DMS53 treated with DMSO at 0.1 percent for 48 hours (cell line): ENCODE results near the gene POLR3GL.

Experiments used
- DNase-seq: peaks from one replicate; lab custom pipeline; 2025; ENCODE audit not compliant: unreplicated experiment; lab: John Stamatoyannopoulos, UW

POLR3GL gene

GRCh38 chr1:145947551-145947950, 16.9 kb upstream of the POLR3GL start:
- no peak for DNase-seq

GRCh38 chr1:145949219-145949618, 15.3 kb upstream of the POLR3GL start:
- DNase-seq = no peak

- no peak for DNase-seq
Observed at GRCh38 chr1:145951526-145951925, 13.0 kb upstream of the POLR3GL start.

- DNase-seq = no peak
Observed at GRCh38 chr1:145952903-145953302, 11.6 kb upstream of the POLR3GL start.

- no peak for DNase-seq
Observed at GRCh38 chr1:145953861-145954260, 10.6 kb upstream of the POLR3GL start.

GRCh38 chr1:145955436-145955835, 9.1 kb upstream of the POLR3GL start:
- no peak for DNase-seq

GRCh38 chr1:145956361-145956760, 8.1 kb upstream of the POLR3GL start:
- DNase-seq = no peak

GRCh38 chr1:145956781-145957442, 7.6 kb upstream of the POLR3GL start:
- DNase-seq = no peak

GRCh38 chr1:145957443-145958319, 6.8 kb upstream of the POLR3GL start, which contains the start of gene LIX1L:
Gene LIX1L, minus strand, starts transcription at chr1:145958017. Its CDS starts 90 bp downstream, at chr1:145957927.
- DNase-seq = peak; percentile 95

GRCh38 chr1:145958734-145959133, 5.8 kb upstream of the POLR3GL start:
- no peak for DNase-seq

- no peak for DNase-seq
Observed at GRCh38 chr1:145959333-145959732, 5.2 kb upstream of the POLR3GL start.

GRCh38 chr1:145959957-145960467, 4.5 kb upstream of the POLR3GL start:
- DNase-seq = no peak

- DNase-seq = peak; percentile 45
Observed at GRCh38 chr1:145960468-145961108, 3.9 kb upstream of the POLR3GL start.

- DNase-seq = no peak
Observed at GRCh38 chr1:145961109-145961424, 3.4 kb upstream of the POLR3GL start.

- DNase-seq = peak; percentile 43
Observed at GRCh38 chr1:145961425-145962156, 2.9 kb upstream of the POLR3GL start.

GRCh38 chr1:145962157-145963102, 2.1 kb upstream of the POLR3GL start:
- no peak for DNase-seq

GRCh38 chr1:145963265-145964019, 1.0 kb upstream of the POLR3GL start:
- DNase-seq = peak; percentile 30

- no peak for DNase-seq
Observed at GRCh38 chr1:145965119-145965744, 742 bp downstream of the POLR3GL start.

GRCh38 chr1:145967288-145967687, 2.8 kb downstream of the POLR3GL start:
- no peak for DNase-seq
